ENCODE measurements around the gene TACC3. TPM values are rescaled to one million over a fixed set of nuclear protein-coding genes. Genes with fewer than 3 reads are reported as not detected.

The TACC3 gene
- total RNA-seq, 1 experiment from 2014 or later = 156 TPM

DNA sequence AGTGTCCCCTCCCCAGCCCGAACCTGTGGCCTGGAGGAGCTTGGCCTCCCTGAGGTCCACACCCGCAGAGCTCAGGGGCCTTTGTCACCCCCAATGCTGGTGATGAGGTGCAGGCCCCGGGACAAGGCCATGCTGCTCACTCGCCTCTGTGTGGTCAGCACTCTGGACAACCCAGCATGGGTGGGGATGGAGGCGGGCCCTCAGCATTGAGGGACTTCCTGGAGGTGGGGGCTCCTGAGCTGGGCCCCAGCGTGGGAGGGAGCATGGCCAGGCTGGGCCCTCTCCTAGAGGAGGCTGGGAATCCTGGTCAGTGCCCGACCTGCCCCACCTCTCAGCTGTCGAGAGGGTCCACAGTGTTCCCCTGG lies 30.6 kb downstream of the TACC3 start:
- DNase-seq = no peak
- Histone ChIP-seq H3K4me1 (ENCODE audit: insufficient read depth, low read length) (no peaks in the 10 kb centered on the region), H3K9ac (ENCODE audit: extremely low read depth, insufficient read length, low read length) (no peak overlapping the region), H2BK120ac (ENCODE audit: low read depth, low read length, poor library complexity, severe bottlenecking) (no peak overlapping the region), H4K20me1 (ENCODE audit: control insufficient read depth, insufficient read depth, insufficient read length) (no peaks in the 10 kb centered on the region), H4K5ac (ENCODE audit: insufficient read length, low read depth, low read length) (no peak overlapping the region), H3K4ac (ENCODE audit: low read depth, low read length) (no peak overlapping the region), H2BK5ac (ENCODE audit: insufficient read length, low read length) (no peak overlapping the region), H3K27ac (ENCODE audit: insufficient read length, low read depth, low read length) (no peak overlapping the region), H3K9me3 (ENCODE audit: control insufficient read depth, low read depth, low read length) (no peaks in the 10 kb centered on the region), H4K8ac (replicated peaks; ENCODE audit: insufficient read length, low read depth, low read length) (no peak overlapping the region), H2BK12ac (ENCODE audit: insufficient read length, low read depth, low read length) (no peak overlapping the region), H3K79me1 (ENCODE audit: insufficient read depth, low read depth, low read length, poor library complexity, severe bottlenecking) (no peaks in the 10 kb centered on the region), H3K27me3 (ENCODE audit: insufficient read depth, low read length) (no peaks in the 10 kb centered on the region), H3T11ph (ENCODE audit: low read length) (no peak overlapping the region), H2BK15ac (ENCODE audit: low read depth, low read length) (no peak overlapping the region), H3K79me2 (ENCODE audit: insufficient read depth, low read length) (no peaks in the 10 kb centered on the region), H3K14ac (ENCODE audit: insufficient read depth, low read length) (no peak overlapping the region), H2AK5ac (ENCODE audit: insufficient read length, low read length) (no peak overlapping the region), H3K56ac (ENCODE audit: insufficient read length, low read depth, low read length) (no peak overlapping the region), H3K23me2 (ENCODE audit: insufficient read length, low read depth, low read length, poor library complexity, severe bottlenecking) (no peaks in the 10 kb centered on the region), H3K4me2 (ENCODE audit: insufficient read depth, insufficient read length, low read length) (no peak overlapping the region), H4K91ac (ENCODE audit: insufficient read length, low read depth, low read length) (no peak overlapping the region), H2BK20ac (ENCODE audit: low read depth, low read length, poor library complexity, severe bottlenecking) (no peak overlapping the region), H3K23ac (ENCODE audit: insufficient read length, low read depth, low read length) (no peak overlapping the region), H2AFZ (ENCODE audit: low read length) (no peak overlapping the region), H3K18ac (ENCODE audit: insufficient read length, low read depth, low read length) (no peak overlapping the region)
- WGBS (ENCODE audit: extremely low coverage, insufficient read length, low lambda C conversion rate) = no CpG with 5 or more reads among the region's 8 CpGs
- no peaks in the 10 kb centered on the region for H3K36me3 Mint-ChIP-seq (ENCODE audit: insufficient read depth in 1 of 3, low read depth in 3 of 3)
- no peak overlapping the region for H3K4me3 Mint-ChIP-seq
- no peaks in the 10 kb centered on the region for H3K9me3 Mint-ChIP-seq
- peaks cover 0 to 10% of the 10 kb centered on the region in 2 experiments; a peak in 1 of 4 replicates for H3K4me1 Mint-ChIP-seq
- H3K27me3 Mint-ChIP-seq (ENCODE audit: low read depth) = no peaks in the 10 kb centered on the region
- no peak for TF ChIP-seq CTCF (conservative IDR thresholded peaks at IDR 0.05)
- no peak overlapping the region for H3K27ac Mint-ChIP-seq
